ENCODE measurements around the gene PDHX. TPM values are rescaled to one million over a fixed set of nuclear protein-coding genes. Genes with fewer than 3 reads are reported as not detected.

The PDHX gene
- total RNA-seq, 2 donors from 2014 or later, result 28.7 to 31.9 TPM

- Mint-ChIP-seq H3K9me3 (peaks cover 6 to 9% of the 10 kb centered on the region in 2 donors), H3K27ac (peak overlapping the region; percentile 34), H3K4me3 (peak overlapping the region; percentile 72 to 75), H3K4me1 (ENCODE audit: low read depth) (peaks cover 51% of the 10 kb centered on the region), H3K36me3 (ENCODE audit: insufficient read depth in 2 of 2) (peaks cover 5 to 7% of the 10 kb centered on the region in 2 donors), H3K27me3 (ENCODE audit: low read depth) (peaks cover 7% of the 10 kb centered on the region)
- DNase-seq (peak; percentile 26 to 31), ATAC-seq (replicated peaks in 1 of 2) (peak; percentile 77 to 85)
Measured at GRCh38 chr11:35030716-35031213, 114.3 kb downstream of the PDHX start.

- no peak for DNase-seq
- peaks cover 4 to 9% of the 10 kb centered on the region in 2 donors for H3K9me3 Mint-ChIP-seq
- H3K27me3 Mint-ChIP-seq (ENCODE audit: low read depth), result peaks cover 7% of the 10 kb centered on the region
- peaks cover 5 to 7% of the 10 kb centered on the region in 2 donors for H3K36me3 Mint-ChIP-seq (ENCODE audit: insufficient read depth in 2 of 2)
- H3K27ac Mint-ChIP-seq, result no peak overlapping the region
- peak overlapping the region; percentile 72 to 75 for H3K4me3 Mint-ChIP-seq
- no peak for ATAC-seq (replicated peaks in 1 of 2)
- peaks cover 55% of the 10 kb centered on the region for H3K4me1 Mint-ChIP-seq (ENCODE audit: low read depth)
Measured at GRCh38 chr11:35031346-35031745, 114.9 kb downstream of the PDHX start.

- H3K27ac Mint-ChIP-seq, result no peak overlapping the region
Measured at GRCh38 chr11:35031867-35032266, 115.4 kb downstream of the PDHX start.

GRCh38 chr11:35033011-35033410, 116.6 kb downstream of the PDHX start:
- Mint-ChIP-seq H3K4me3 (peak overlapping the region in 1 of 2 donors; percentile 54), H3K27ac (no peak overlapping the region), H3K4me1 (ENCODE audit: low read depth) (peaks cover 67% of the 10 kb centered on the region), H3K9me3 (peaks cover 3 to 10% of the 10 kb centered on the region in 2 donors), H3K36me3 (ENCODE audit: insufficient read depth in 2 of 2) (peaks cover 3 to 6% of the 10 kb centered on the region in 2 donors), H3K27me3 (ENCODE audit: low read depth) (peaks cover 12% of the 10 kb centered on the region)
- ATAC-seq (replicated peaks in 1 of 2) (no peak), DNase-seq (no peak)

More at GRCh38 chr11:35031867-35032266, 115.4 kb downstream of the PDHX start:
- peaks cover 3 to 9% of the 10 kb centered on the region in 2 donors for H3K9me3 Mint-ChIP-seq
- ATAC-seq (replicated peaks in 1 of 2) (peak in 1 of 2 donors; percentile 27), DNase-seq (no peak)
- peaks cover 3 to 8% of the 10 kb centered on the region in 2 donors for H3K36me3 Mint-ChIP-seq (ENCODE audit: insufficient read depth in 2 of 2)
- peaks cover 7% of the 10 kb centered on the region for H3K27me3 Mint-ChIP-seq (ENCODE audit: low read depth)
- peak overlapping the region in 1 of 2 donors; percentile 12 for H3K4me3 Mint-ChIP-seq
- peaks cover 60% of the 10 kb centered on the region for H3K4me1 Mint-ChIP-seq (ENCODE audit: low read depth)

- Mint-ChIP-seq H3K27ac (no peak overlapping the region), H3K36me3 (ENCODE audit: insufficient read depth in 2 of 2) (peaks cover 3 to 6% of the 10 kb centered on the region in 2 donors), H3K4me3 (no peak overlapping the region), H3K27me3 (ENCODE audit: low read depth) (peaks cover 17% of the 10 kb centered on the region), H3K9me3 (peaks cover 3 to 9% of the 10 kb centered on the region in 2 donors), H3K4me1 (ENCODE audit: low read depth) (peaks cover 81% of the 10 kb centered on the region)
- ATAC-seq (replicated peaks in 1 of 2), result no peak
- DNase-seq, result no peak
Measured at GRCh38 chr11:35034401-35034800, 118.0 kb downstream of the PDHX start.

- peaks cover 3 to 6% of the 10 kb centered on the region in 2 donors for H3K36me3 Mint-ChIP-seq (ENCODE audit: insufficient read depth in 2 of 2)
- H3K27me3 Mint-ChIP-seq (ENCODE audit: low read depth), result peaks cover 17% of the 10 kb centered on the region
- peaks cover 3 to 9% of the 10 kb centered on the region in 2 donors for H3K9me3 Mint-ChIP-seq
- no peak for DNase-seq
- H3K4me1 Mint-ChIP-seq (ENCODE audit: low read depth), result peaks cover 83% of the 10 kb centered on the region
- H3K27ac Mint-ChIP-seq, result no peak overlapping the region
- ATAC-seq (replicated peaks in 1 of 2), result no peak
- H3K4me3 Mint-ChIP-seq, result peak overlapping the region in 1 of 2 donors; percentile 38
Measured at GRCh38 chr11:35035894-35036408, 119.5 kb downstream of the PDHX start.

GRCh38 chr11:35036639-35037038, 120.2 kb downstream of the PDHX start:
- Mint-ChIP-seq H3K4me3 (peak overlapping the region in 1 of 2 donors; percentile 38), H3K9me3 (peaks cover 3 to 9% of the 10 kb centered on the region in 2 donors), H3K27me3 (ENCODE audit: low read depth) (peaks cover 17% of the 10 kb centered on the region), H3K4me1 (ENCODE audit: low read depth) (peaks cover 83% of the 10 kb centered on the region), H3K27ac (no peak overlapping the region), H3K36me3 (ENCODE audit: insufficient read depth in 2 of 2) (peaks cover 3 to 6% of the 10 kb centered on the region in 2 donors)
- peak; percentile 34 to 36 for ATAC-seq (replicated peaks in 1 of 2)
- DNase-seq, result peak; percentile 46 to 49

- Mint-ChIP-seq H3K4me1 (ENCODE audit: low read depth) (peaks cover 77% of the 10 kb centered on the region), H3K4me3 (peak overlapping the region; percentile 15 to 45), H3K36me3 (ENCODE audit: insufficient read depth in 2 of 2) (peaks cover 3 to 6% of the 10 kb centered on the region in 2 donors), H3K9me3 (peaks cover 3 to 7% of the 10 kb centered on the region in 2 donors), H3K27ac (no peak overlapping the region), H3K27me3 (ENCODE audit: low read depth) (peaks cover 23% of the 10 kb centered on the region)
- DNase-seq, result peak; percentile 51 to 57
- ATAC-seq (replicated peaks in 1 of 2), result peak in 1 of 2 donors; percentile 25
Measured at GRCh38 chr11:35038211-35038928, 122.0 kb downstream of the PDHX start.

- Mint-ChIP-seq H3K27ac (no peak overlapping the region), H3K36me3 (ENCODE audit: insufficient read depth in 2 of 2) (peaks cover 3 to 6% of the 10 kb centered on the region in 2 donors), H3K27me3 (ENCODE audit: low read depth) (peaks cover 23% of the 10 kb centered on the region), H3K9me3 (peaks cover 3 to 7% of the 10 kb centered on the region in 2 donors), H3K4me3 (peak overlapping the region in 1 of 2 donors; percentile 45), H3K4me1 (ENCODE audit: low read depth) (peaks cover 72% of the 10 kb centered on the region)
- DNase-seq (no peak), ATAC-seq (replicated peaks in 1 of 2) (no peak)
Measured at GRCh38 chr11:35039076-35039475, 122.7 kb downstream of the PDHX start.

- Mint-ChIP-seq H3K4me1 (ENCODE audit: low read depth) (peaks cover 80% of the 10 kb centered on the region), H3K27me3 (ENCODE audit: low read depth) (peaks cover 19% of the 10 kb centered on the region), H3K36me3 (ENCODE audit: insufficient read depth in 2 of 2) (peaks cover 3% of the 10 kb centered on the region in 2 donors), H3K9me3 (peaks cover 3 to 5% of the 10 kb centered on the region in 2 donors), H3K27ac (peak overlapping the region; percentile 91), H3K4me3 (peak overlapping the region; percentile 79 to 88)
- peak; percentile 69 to 75 for DNase-seq
- ATAC-seq (replicated peaks in 1 of 2), result peak; percentile 93
Measured at GRCh38 chr11:35040221-35040942, 124.0 kb downstream of the PDHX start.

GRCh38 chr11:35041070-35041554, 124.7 kb downstream of the PDHX start:
- Mint-ChIP-seq H3K9me3 (peaks cover 0 to 5% of the 10 kb centered on the region in 2 donors), H3K4me3 (peak overlapping the region; percentile 79 to 88), H3K4me1 (ENCODE audit: low read depth) (peaks cover 84% of the 10 kb centered on the region), H3K27me3 (ENCODE audit: low read depth) (peaks cover 16% of the 10 kb centered on the region), H3K27ac (peak overlapping the region; percentile 91), H3K36me3 (ENCODE audit: insufficient read depth in 2 of 2) (peaks cover 2 to 3% of the 10 kb centered on the region in 2 donors)
- DNase-seq (no peak), ATAC-seq (replicated peaks in 1 of 2) (no peak)

- Mint-ChIP-seq H3K36me3 (ENCODE audit: insufficient read depth in 2 of 2) (peaks cover 0 to 7% of the 10 kb centered on the region in 2 donors), H3K4me1 (ENCODE audit: low read depth) (peaks cover 81% of the 10 kb centered on the region), H3K27me3 (ENCODE audit: low read depth) (peaks cover 16% of the 10 kb centered on the region), H3K9me3 (peaks cover 0 to 3% of the 10 kb centered on the region in 2 donors), H3K4me3 (no peak overlapping the region), H3K27ac (no peak overlapping the region)
- DNase-seq (no peak), ATAC-seq (replicated peaks in 1 of 2) (no peak)
Measured at GRCh38 chr11:35042224-35042623, 125.8 kb downstream of the PDHX start.

Data from activated T-cell treated with anti-CD3 and anti-CD28 coated beads, Interleukin-2, amount 50 U/mL, for 72 hours (primary cell).